Mammary epithelial cell (primary cell): Measurements from ENCODE around the gene PCSK5.

Experiments used
- EZH2 ChIP-seq: IDR thresholded peaks from 2 replicates; pipeline ENCODE4 v1.6.1; 2012; ENCODE audit warnings: low read length, inconsistent platforms, borderline replicate concordance
- TF ChIP-seq, protein P1 (sequence below), 2 donors: IDR thresholded peaks in 1 of 2; conservative IDR thresholded peaks in 1 of 2; 2 replicates each; pipeline ENCODE4 v1.5.1; 2011 to 2012; ENCODE audit warnings: inconsistent platforms in 2 of 2, low read length in 2 of 2, mild to moderate bottlenecking in 2 of 2, control low read depth in 1 of 2, low read depth in 1 of 2; ENCODE audit not compliant: insufficient read depth in 1 of 2; ENCODE audit errors: extremely low read depth in 1 of 2

DNA sequence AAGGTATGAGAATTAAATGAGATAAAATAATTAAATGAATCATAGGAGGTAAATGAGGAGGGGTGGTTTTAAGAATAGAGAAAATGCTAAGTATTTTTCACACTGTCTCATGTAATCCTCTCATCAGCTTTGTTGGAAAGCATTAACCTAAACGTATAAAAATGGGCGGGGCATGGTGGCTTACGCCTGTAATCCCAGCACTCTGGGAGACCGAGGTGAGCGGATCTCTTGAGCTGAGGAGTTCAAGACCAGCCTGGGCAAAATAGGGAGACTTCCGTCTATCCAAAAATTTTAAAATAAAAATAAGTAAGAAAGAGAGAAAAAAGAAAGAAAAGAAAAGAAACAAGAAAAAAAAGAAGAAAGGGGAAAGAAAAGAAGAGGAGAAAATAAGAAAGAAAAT, 505.7 kb downstream of the PCSK5 start:
- TF ChIP-seq, protein P1, sequence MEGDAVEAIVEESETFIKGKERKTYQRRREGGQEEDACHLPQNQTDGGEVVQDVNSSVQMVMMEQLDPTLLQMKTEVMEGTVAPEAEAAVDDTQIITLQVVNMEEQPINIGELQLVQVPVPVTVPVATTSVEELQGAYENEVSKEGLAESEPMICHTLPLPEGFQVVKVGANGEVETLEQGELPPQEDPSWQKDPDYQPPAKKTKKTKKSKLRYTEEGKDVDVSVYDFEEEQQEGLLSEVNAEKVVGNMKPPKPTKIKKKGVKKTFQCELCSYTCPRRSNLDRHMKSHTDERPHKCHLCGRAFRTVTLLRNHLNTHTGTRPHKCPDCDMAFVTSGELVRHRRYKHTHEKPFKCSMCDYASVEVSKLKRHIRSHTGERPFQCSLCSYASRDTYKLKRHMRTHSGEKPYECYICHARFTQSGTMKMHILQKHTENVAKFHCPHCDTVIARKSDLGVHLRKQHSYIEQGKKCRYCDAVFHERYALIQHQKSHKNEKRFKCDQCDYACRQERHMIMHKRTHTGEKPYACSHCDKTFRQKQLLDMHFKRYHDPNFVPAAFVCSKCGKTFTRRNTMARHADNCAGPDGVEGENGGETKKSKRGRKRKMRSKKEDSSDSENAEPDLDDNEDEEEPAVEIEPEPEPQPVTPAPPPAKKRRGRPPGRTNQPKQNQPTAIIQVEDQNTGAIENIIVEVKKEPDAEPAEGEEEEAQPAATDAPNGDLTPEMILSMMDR (conservative IDR thresholded peaks at IDR 0.05 in 1 of 2, IDR thresholded peaks at IDR 0.05 in 1 of 2; ENCODE audit: extremely low read depth in 1 of 2, insufficient read depth in 1 of 2, low read depth in 1 of 2, low read length in 2 of 2): no peak
- TF ChIP-seq EZH2: no peak
